ENCODE results near the gene PCA3. TPM values are rescaled to one million over a fixed set of nuclear protein-coding genes. Genes with fewer than 3 reads are reported as not detected.

PCA3 gene
- total and polyA plus RNA-seq, 9 of the 15 experiments (the other 6 are each of a cell fraction or from before 2014, with no cell fraction given) = not detected

- no peak overlapping the region for H3K4me2 ChIP-seq (ENCODE audit: insufficient read depth, low read length)
- no peak for FAIRE-seq
- intact Hi-C loops (cut with micrococcal nuclease) = no loop called here
- TF ChIP-seq, protein P1, sequence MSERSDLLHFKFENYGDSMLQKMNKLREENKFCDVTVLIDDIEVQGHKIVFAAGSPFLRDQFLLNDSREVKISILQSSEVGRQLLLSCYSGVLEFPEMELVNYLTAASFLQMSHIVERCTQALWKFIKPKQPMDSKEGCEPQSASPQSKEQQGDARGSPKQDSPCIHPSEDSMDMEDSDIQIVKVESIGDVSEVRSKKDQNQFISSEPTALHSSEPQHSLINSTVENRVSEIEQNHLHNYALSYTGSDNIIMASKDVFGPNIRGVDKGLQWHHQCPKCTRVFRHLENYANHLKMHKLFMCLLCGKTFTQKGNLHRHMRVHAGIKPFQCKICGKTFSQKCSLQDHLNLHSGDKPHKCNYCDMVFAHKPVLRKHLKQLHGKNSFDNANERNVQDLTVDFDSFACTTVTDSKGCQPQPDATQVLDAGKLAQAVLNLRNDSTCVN (CRISPR knock-in tag; IDR thresholded peaks at IDR 0.05) = no peak
- TF ChIP-seq, protein P2, sequence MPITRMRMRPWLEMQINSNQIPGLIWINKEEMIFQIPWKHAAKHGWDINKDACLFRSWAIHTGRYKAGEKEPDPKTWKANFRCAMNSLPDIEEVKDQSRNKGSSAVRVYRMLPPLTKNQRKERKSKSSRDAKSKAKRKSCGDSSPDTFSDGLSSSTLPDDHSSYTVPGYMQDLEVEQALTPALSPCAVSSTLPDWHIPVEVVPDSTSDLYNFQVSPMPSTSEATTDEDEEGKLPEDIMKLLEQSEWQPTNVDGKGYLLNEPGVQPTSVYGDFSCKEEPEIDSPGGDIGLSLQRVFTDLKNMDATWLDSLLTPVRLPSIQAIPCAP (CRISPR knock-in tag; IDR thresholded peaks at IDR 0.05; ENCODE audit: borderline replicate concordance) = no peak
- no peak for TF ChIP-seq NCOA1 (IDR thresholded peaks at IDR 0.05; ENCODE audit: low read depth)
- TF ChIP-seq TFE3 (CRISPR knock-in tag; IDR thresholded peaks at IDR 0.05) = no peak
- TF ChIP-seq STAG1 (CRISPR knock-in tag; IDR thresholded peaks at IDR 0.05; ENCODE audit: borderline replicate concordance) = no peak
- no peak for TF ChIP-seq MXD1 (CRISPR knock-in tag; IDR thresholded peaks at IDR 0.05; ENCODE audit: borderline replicate concordance, poor library complexity, severe bottlenecking)
- no peak for TF ChIP-seq SRSF9 (IDR thresholded peaks at IDR 0.05; ENCODE audit: borderline replicate concordance, low read depth, low read length)
- no peak for TF ChIP-seq RAD21 (CRISPR knock-in tag; conservative IDR thresholded peaks at IDR 0.05 in 1 of 2, IDR thresholded peaks at IDR 0.05 in 1 of 2)
- TF ChIP-seq E4F1 (CRISPR knock-in tag; IDR thresholded peaks at IDR 0.05; ENCODE audit: borderline replicate concordance) = no peak
- TF ChIP-seq TCF7L2 (IDR thresholded peaks at IDR 0.05; ENCODE audit: low read depth, low read length) = no peak
- no peak for TF ChIP-seq ZNF445 (CRISPR knock-in tag; IDR thresholded peaks at IDR 0.05; ENCODE audit: low read depth)
- no peak for TF ChIP-seq PML (IDR thresholded peaks at IDR 0.05; ENCODE audit: low read length)
- TF ChIP-seq ZNF561 (CRISPR knock-in tag; conservative IDR thresholded peaks at IDR 0.05) = no peak
- TF ChIP-seq POLR2B (IDR thresholded peaks at IDR 0.05; ENCODE audit: low read depth, partially characterized antibody) = no peak
- no peak for TF ChIP-seq ZNF436 (CRISPR knock-in tag; IDR thresholded peaks at IDR 0.05)
Measured at GRCh38 chr9:76772686-76773445, 8.6 kb downstream of the PCA3 start.

More at GRCh38 chr9:76772686-76773445, 8.6 kb downstream of the PCA3 start:
- in situ Hi-C loops (cut with MboI) = no loop called here
- no peaks in the 10 kb centered on the region for H3K9me3 ChIP-seq (replicated peaks; ENCODE audit: control insufficient read depth, insufficient read depth, low read depth, low read length)
- H3K9me1 ChIP-seq (ENCODE audit: control insufficient read depth, insufficient read depth, low read length) = no peaks in the 10 kb centered on the region
- DNase-seq (ENCODE audit: extremely low read depth in 1 of 4, low spot score in 3 of 4) (no peak), ATAC-seq (no peak)
- H2AFZ ChIP-seq (ENCODE audit: low read depth, low read length) = no peak overlapping the region
- POLR2A ChIA-PET = no interaction called here
- H3K4me1 ChIP-seq (replicated peaks in 1 of 2; ENCODE audit: control insufficient read depth in 2 of 2, insufficient read depth in 2 of 2, low read length in 2 of 2) = no peaks in the 10 kb centered on the region
- CTCF ChIA-PET (ENCODE audit: low intra/inter-chr PET ratio) = no interaction called here
- WGBS (ENCODE audit: insufficient coverage, low coverage, missing lambda C conversion rate) = 2% methylated on average over 5 of the region's 5 CpGs
- no peaks in the 10 kb centered on the region for H4K20me1 ChIP-seq (replicated peaks; ENCODE audit: control insufficient read depth, insufficient read depth, low read length)
- H3K27ac ChIP-seq (ENCODE audit: extremely low read depth, low read depth, low read length) = no peak overlapping the region
- no peaks in the 10 kb centered on the region for H3K79me2 ChIP-seq (ENCODE audit: control insufficient read depth, insufficient read depth, low read length)
- no peaks in the 10 kb centered on the region for H3K36me3 ChIP-seq (ENCODE audit: control insufficient read depth, insufficient read depth, low read length)
- no TSS peak for BruUV-seq (replicated peaks)
- H3K4me3 ChIP-seq = no peak overlapping the region
- H3K27me3 ChIP-seq (ENCODE audit: control insufficient read depth in 2 of 2, insufficient read depth in 2 of 2, low read length in 2 of 2) = no peaks in the 10 kb centered on the region
- no peak overlapping the region for H3K9ac ChIP-seq (ENCODE audit: insufficient read depth in 1 of 2, low read depth in 2 of 2, low read length in 2 of 2)
